ENCODE measurements around the gene SF3B2. TPM values are rescaled to one million over a fixed set of nuclear protein-coding genes. Genes with fewer than 3 reads are reported as not detected.

The SF3B2 gene
- total and polyA plus RNA-seq, 2 donors (not counting 1 experiment from before 2014, with no cell fraction given), result 139 to 205 TPM

DNA sequence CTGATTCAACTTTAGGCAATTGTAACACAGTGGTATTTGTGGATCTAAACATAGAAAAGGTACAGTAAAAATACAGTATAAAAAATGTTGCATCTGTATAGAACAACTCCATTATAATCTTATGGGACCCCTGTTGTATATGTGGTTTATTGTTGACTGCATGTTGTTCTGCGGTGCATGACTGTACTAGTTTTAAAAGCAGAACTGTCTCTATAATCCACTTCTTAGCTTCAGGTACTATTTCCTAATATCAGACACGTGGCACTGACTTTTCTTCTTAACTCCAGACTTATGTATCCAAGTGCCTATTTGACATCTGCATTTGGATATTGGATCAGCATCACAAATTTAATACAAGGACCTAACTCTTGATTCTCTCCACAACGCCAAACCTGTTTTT, 59.0 kb downstream of the SF3B2 start:
- peaks cover 97% of the 10 kb centered on the region for H3K79me2 ChIP-seq (ENCODE audit: control insufficient read depth, insufficient read depth, low read length)
- peak; percentile 61 for ATAC-seq (ENCODE audit: low read depth)
- H3K4me3 Mint-ChIP-seq, result peak overlapping the region; percentile 81
- WGBS (ENCODE audit: insufficient coverage), result 11% methylated on average over 1 of the region's 3 CpGs
- TF ChIP-seq, protein P1, sequence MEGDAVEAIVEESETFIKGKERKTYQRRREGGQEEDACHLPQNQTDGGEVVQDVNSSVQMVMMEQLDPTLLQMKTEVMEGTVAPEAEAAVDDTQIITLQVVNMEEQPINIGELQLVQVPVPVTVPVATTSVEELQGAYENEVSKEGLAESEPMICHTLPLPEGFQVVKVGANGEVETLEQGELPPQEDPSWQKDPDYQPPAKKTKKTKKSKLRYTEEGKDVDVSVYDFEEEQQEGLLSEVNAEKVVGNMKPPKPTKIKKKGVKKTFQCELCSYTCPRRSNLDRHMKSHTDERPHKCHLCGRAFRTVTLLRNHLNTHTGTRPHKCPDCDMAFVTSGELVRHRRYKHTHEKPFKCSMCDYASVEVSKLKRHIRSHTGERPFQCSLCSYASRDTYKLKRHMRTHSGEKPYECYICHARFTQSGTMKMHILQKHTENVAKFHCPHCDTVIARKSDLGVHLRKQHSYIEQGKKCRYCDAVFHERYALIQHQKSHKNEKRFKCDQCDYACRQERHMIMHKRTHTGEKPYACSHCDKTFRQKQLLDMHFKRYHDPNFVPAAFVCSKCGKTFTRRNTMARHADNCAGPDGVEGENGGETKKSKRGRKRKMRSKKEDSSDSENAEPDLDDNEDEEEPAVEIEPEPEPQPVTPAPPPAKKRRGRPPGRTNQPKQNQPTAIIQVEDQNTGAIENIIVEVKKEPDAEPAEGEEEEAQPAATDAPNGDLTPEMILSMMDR (IDR thresholded peaks at IDR 0.05), result no peak
- TF ChIP-seq EZH2 (IDR thresholded peaks at IDR 0.05; ENCODE audit: borderline replicate concordance, insufficient read depth, low read depth, low read length, poor library complexity, severe bottlenecking), result no peak
- no peaks in the 10 kb centered on the region for H3K27me3 Mint-ChIP-seq
- intact Hi-C loops (cut with micrococcal nuclease), result no loop called here
- H3K27ac Mint-ChIP-seq, result peak overlapping the region; percentile 93
- no peak overlapping the region for H2AFZ ChIP-seq (ENCODE audit: insufficient read depth, low read depth, low read length, poor library complexity, severe bottlenecking)
- no peak overlapping the region for H3K4me3 ChIP-seq (ENCODE audit: control extremely low read depth in 1 of 5, extremely low read depth in 1 of 5, insufficient read depth in 1 of 5, low read depth in 2 of 5, low read length in 4 of 5)
- peak overlapping the region; percentile 65 for H3K4me2 ChIP-seq (replicated peaks; ENCODE audit: low read depth, low read length, poor library complexity, severe bottlenecking)
- peak overlapping the region; percentile 37 to 70 for H3K27ac ChIP-seq (ENCODE audit: low read length in 2 of 2)
- no peaks in the 10 kb centered on the region for H3K9me3 Mint-ChIP-seq (ENCODE audit: insufficient read depth)
- H3K4me1 ChIP-seq (ENCODE audit: control insufficient read depth in 2 of 2, insufficient read depth in 2 of 2, low read length in 2 of 2), result peaks cover 93 to 94% of the 10 kb centered on the region in 2 donors
- peaks cover 0 to 21% of the 10 kb centered on the region in 2 experiments for H3K36me3 ChIP-seq (replicated peaks in 1 of 2; ENCODE audit: control extremely low read depth in 1 of 2, control insufficient read depth in 1 of 2, extremely low read depth in 1 of 2, insufficient read depth in 2 of 2, low read length in 1 of 2)
- peaks cover 13% of the 10 kb centered on the region for H4K20me1 ChIP-seq (ENCODE audit: control insufficient read depth, insufficient read depth, low read length, poor library complexity, severe bottlenecking)
- peaks cover 87% of the 10 kb centered on the region for H3K4me1 Mint-ChIP-seq
- DNase-seq, result peak; percentile 62
- ChIA-PET POLR2A (interaction anchor here (0.9 to 2.1 kb wide), 5 partner anchors 14 to 41 kb away, joined by 3 to 8 read pairs (median 5); partner anchors contain the start of gene PACS1), CTCF (interaction anchor here (1.0 to 2.6 kb wide), 10 partner anchors 9 to 65 kb away, joined by 3 to 13 read pairs (median 5); partner anchors contain the start of gene PACS1)
- no peaks in the 10 kb centered on the region for H3K27me3 ChIP-seq (replicated peaks in 1 of 4; ENCODE audit: control extremely low read depth in 1 of 4, control insufficient read depth in 3 of 4, insufficient read depth in 4 of 4, low read length in 3 of 4)
- no peaks in the 10 kb centered on the region for H3K9me3 ChIP-seq (ENCODE audit: control extremely low read depth in 1 of 3, control insufficient read depth in 2 of 3, insufficient read depth in 1 of 3, low read length in 2 of 3)
- H3K9ac ChIP-seq (ENCODE audit: low read length), result peak overlapping the region; percentile 9

DNA sequence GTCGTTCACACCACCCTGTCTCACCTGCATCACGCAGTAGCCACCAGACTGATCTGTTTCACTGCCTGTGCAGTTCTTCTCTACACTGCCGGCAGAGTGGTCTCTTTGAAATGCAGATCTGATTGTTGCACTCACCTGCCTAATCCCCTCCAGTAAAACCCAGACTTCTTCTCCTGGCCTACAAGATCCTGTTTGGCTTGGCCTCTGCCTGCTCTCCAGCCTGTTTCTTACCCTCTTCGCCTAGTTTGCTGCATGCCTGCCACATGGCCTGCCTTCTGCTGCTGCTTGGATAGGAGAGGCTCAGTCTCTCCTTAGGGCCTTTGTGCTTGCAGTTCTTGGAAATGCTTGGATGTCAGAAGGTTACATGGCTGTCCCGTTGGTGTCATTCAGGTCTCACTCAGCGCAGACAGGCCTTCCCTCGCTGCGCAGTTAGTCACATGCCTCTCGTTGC, 59.9 kb downstream of the SF3B2 start:
- ATAC-seq (ENCODE audit: low read depth) (no peak), DNase-seq (peak; percentile 35)
- Mint-ChIP-seq H3K27ac (peak overlapping the region; percentile 93), H3K9me3 (ENCODE audit: insufficient read depth) (no peaks in the 10 kb centered on the region), H3K4me3 (peak overlapping the region; percentile 83), H3K4me1 (peaks cover 91% of the 10 kb centered on the region), H3K27me3 (no peaks in the 10 kb centered on the region)
- ChIA-PET CTCF (interaction anchor here (1.0 to 3.2 kb wide), 7 partner anchors 8 to 66 kb away, joined by 3 to 27 read pairs (median 8); partner anchors contain the start of gene PACS1), POLR2A (interaction anchor here (1.0 to 2.1 kb wide), 5 partner anchors 14 to 42 kb away, joined by 3 to 8 read pairs (median 5); partner anchors contain the start of gene PACS1)
- Histone ChIP-seq H4K20me1 (ENCODE audit: control insufficient read depth, insufficient read depth, low read length, poor library complexity, severe bottlenecking) (peaks cover 9% of the 10 kb centered on the region), H3K4me2 (replicated peaks; ENCODE audit: low read depth, low read length, poor library complexity, severe bottlenecking) (peak overlapping the region; percentile 65), H3K27me3 (replicated peaks in 1 of 4; ENCODE audit: control extremely low read depth in 1 of 4, control insufficient read depth in 3 of 4, insufficient read depth in 4 of 4, low read length in 3 of 4) (no peaks in the 10 kb centered on the region), H3K4me1 (ENCODE audit: control insufficient read depth in 2 of 2, insufficient read depth in 2 of 2, low read length in 2 of 2) (peaks cover 95 to 98% of the 10 kb centered on the region in 2 donors), H2AFZ (ENCODE audit: insufficient read depth, low read depth, low read length, poor library complexity, severe bottlenecking) (no peak overlapping the region), H3K4me3 (ENCODE audit: control extremely low read depth in 1 of 5, extremely low read depth in 1 of 5, insufficient read depth in 1 of 5, low read depth in 2 of 5, low read length in 4 of 5) (peak overlapping the region in 1 of 5 experiments; percentile 3), H3K9me3 (ENCODE audit: control extremely low read depth in 1 of 3, control insufficient read depth in 2 of 3, insufficient read depth in 1 of 3, low read length in 2 of 3) (no peaks in the 10 kb centered on the region), H3K9ac (ENCODE audit: low read length) (peak overlapping the region; percentile 16), H3K36me3 (replicated peaks in 1 of 2; ENCODE audit: control extremely low read depth in 1 of 2, control insufficient read depth in 1 of 2, extremely low read depth in 1 of 2, insufficient read depth in 2 of 2, low read length in 1 of 2) (peaks cover 0 to 14% of the 10 kb centered on the region in 2 experiments), H3K27ac (ENCODE audit: low read length in 2 of 2) (peak overlapping the region; percentile 59 to 70), H3K79me2 (ENCODE audit: control insufficient read depth, insufficient read depth, low read length) (peaks cover 97% of the 10 kb centered on the region)
- 61% methylated on average over 5 of the region's 9 CpGs for WGBS (ENCODE audit: insufficient coverage)
- intact Hi-C loops (cut with micrococcal nuclease), result loop anchor here (1.0 kb wide), 2 partner anchors 31 to 43 kb away; no protein-coding TSS in a partner anchor
- no peak for TF ChIP-seq EZH2 (IDR thresholded peaks at IDR 0.05; ENCODE audit: borderline replicate concordance, insufficient read depth, low read depth, low read length, poor library complexity, severe bottlenecking)
- TF ChIP-seq, protein P1 (IDR thresholded peaks at IDR 0.05), result no peak
